Activated gamma-delta T cell (primary cell): ENCODE results near the gene ADGRB3.
"Not testable (repeated sequence)": the region's sequence is repeated elsewhere in the genome, so short reads cannot be mapped to it uniquely, and the experiment has no call there.

ENCODE experiments used
- DNase-seq: peaks from one replicate; lab custom pipeline; 2025; lab: John Stamatoyannopoulos, UW

Gene ADGRB3

DNA sequence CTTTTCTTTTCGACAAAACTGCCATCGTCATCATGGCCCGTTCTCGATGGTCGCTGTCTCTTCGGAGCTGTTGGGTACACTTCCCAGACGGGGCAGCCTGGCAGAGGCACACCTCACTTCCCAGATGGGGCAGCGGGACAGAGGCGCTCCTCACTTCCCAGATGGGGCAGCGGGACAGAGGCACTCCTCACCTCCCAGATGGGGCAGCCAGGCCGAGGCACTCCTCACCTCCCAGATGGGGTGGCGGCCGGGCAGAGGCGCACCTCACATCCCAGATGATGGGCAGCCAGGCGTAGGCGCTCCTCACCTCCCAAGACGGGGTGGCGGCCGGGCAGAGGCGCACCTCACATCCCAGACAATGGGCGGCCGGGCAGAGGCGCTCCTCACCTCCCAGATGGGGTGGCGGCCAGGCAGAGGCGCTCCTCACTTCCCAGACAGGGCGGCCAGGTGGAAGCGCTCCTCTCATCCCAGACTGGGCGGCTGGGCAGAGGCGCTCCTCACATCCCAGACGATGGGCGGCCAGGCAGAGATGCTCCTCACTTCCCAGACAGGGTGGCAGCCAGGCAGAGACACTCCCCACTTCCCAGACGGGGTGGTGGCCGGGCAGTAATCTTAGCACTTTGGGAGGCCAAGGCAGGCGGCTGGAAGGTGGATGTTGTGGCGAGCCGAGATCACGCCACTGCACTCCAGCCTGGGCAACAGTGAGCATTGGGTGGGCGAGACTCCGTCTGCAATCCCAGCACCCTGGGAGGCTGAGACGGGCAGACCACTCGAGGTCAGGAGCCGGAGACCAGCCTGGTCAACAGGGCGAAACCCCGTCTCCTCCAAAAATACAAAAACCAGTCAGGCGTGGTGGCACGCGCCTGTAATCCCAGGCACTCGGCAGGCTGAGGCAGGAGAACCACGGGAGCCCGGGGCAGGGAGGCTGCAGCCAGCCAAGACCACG, 486.7 kb downstream of the ADGRB3 start:
- not testable (repeated sequence) for DNase-seq

DNA sequence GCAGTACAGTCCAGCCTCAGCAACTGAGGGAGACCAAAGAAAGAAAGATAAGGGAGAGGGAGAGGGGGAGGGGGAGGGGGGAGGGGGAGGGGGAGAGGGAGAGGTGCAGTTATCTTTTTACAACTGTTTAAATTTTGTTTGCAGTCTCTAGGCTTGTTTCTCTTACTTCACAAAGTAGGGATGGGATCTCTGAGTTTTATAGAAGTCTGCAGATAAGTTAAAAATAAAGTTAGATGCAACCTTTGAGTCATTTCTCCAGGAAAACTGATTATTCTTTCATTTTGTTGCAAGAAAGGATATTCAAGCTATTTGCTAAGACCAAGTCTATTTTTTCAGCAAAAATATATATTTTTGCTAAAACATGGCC, 487.3 kb downstream of the ADGRB3 start:
- DNase-seq, result no peak

DNA sequence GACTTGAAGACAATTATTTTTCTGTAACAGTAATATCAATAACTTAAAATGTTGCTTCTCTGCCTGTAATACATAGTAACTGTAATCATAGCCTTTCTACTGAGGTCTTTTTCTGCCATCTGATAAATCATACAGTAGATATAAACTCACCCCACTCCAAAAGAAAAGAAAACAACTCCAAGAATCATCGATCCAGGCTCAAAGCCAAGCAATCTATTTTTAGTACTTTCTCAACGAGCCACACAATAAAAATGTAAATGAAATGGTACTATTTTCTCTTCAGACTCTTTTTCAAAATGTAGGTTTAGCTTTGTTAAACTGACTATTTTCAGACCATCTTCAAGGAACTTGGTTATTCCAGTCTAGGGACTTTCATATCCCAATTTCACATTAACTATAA, 493.3 kb downstream of the ADGRB3 start:
- DNase-seq, result no peak

DNA sequence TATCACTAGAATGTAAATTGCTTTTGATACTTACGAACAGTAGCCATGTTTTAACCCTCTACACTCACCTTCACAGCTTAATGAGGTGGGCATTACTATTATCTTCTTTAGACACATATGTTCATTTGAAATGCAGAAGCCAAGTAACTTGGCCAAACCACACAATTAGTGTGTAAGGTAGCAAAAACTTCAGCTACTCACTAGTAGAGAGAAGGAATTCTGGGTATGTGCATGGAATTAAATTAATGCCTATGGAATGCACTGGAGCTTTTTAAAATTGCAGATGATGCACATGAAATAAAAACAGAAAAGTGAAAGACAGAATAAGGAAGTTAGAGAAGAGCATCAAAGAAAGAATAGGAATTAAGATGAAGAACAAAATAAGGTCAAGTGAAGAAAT, 494.0 kb downstream of the ADGRB3 start:
- DNase-seq, result no peak

DNA sequence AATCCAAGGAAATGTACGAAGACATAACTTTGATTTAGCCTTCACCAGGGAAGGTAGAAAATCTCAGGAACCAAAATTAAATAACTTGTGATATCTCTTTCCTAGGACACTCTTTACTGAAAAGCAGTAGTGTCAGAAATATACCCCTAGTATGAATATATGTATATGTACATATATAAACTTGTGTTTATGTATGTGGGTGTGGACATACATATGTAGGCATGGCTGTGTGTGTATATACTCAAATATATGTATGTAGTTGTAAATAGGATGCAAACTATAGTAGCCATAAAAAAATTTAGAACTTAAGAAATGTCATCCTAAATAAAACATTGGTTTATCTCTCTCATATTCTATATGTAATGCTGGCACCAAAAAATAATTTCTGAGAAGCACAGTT, 500.8 kb downstream of the ADGRB3 start:
- DNase-seq, result no peak

DNA sequence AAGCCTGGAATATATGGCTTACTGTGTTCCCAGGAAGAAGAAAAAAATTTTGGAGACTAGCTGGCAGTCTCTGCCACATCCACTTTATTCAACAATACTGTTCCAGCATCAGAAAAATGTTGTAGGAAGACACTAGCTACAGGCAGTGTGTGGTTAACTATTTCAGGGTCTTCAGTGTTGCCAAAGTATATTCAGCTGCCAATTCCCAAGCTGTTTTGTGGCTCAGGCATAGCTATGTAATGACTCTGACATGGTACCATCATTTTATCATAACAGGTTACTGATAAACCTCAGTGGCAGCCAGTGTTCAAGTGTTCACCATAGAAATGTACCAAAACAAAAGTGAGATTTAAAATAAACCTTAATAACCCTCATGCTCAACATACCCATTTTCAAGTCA, 503.1 kb downstream of the ADGRB3 start:
- no peak for DNase-seq

DNA sequence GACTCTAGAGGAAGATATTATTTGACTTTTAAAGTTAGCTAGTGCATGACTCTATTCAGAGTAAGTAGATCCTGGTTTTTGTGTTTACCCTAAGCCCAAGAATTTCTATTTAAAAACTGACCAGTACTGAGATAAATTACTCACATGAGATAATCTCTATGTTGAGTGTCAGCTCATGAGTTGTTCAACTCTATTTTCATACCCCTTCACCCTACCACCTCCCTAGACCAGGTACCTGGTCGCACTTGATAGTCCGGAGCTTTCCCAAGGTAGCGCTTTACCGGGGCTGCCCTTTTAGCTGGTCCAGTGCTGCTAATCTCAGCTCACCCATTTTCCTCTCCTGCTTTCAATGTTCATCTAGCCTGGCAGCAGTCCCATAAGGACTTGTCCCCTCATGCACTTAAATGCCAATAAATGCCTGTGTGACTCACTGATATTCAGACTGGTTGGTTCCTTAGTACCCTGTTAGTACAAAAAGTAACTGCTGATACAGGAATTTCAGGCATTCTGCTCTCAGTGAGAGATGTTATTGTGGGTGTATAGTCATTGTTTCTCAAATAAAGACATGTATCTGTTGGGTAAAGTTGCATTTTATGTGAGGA, 503.9 kb downstream of the ADGRB3 start:
- no peak for DNase-seq

DNA sequence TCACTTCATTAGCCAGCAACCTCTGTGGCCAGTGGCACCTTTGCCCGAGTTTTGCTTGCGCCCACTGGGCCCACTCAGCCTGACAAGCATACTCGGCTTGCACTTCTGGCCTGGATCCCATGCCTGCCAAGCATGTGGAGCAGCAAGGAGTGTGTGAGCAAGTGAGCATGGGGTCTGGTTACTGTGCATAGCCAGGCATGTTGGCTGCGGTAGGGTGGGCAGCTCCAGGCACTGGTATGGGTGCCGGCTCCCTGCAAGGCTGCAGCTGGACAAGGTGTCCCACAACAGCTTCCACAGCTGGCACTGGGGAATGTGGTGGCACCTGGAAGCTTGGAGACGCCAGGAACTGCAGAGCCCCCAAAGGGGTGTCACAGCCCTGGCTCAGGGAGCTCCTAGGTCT, 510.0 kb downstream of the ADGRB3 start:
- DNase-seq, result no peak

DNA sequence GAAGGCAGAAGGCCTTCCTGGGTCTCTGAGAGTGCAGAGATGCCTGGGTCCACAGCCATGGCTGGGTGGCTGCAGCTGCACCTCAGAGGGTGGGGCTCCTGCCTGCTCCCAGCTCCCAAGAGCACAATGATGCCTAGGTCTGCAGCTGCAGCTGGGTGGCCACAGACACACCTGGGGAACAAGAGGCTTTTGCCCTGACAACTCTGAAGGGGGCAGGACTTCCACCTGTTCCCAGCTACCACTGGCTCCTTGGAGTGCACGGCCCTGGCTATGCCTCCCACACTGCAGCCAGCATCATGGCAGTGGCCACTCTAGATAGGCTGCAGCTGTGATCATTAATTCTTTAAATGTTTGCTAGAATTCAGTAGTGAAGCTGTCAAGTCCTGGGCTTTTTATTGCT, 511.3 kb downstream of the ADGRB3 start:
- no peak for DNase-seq

DNA sequence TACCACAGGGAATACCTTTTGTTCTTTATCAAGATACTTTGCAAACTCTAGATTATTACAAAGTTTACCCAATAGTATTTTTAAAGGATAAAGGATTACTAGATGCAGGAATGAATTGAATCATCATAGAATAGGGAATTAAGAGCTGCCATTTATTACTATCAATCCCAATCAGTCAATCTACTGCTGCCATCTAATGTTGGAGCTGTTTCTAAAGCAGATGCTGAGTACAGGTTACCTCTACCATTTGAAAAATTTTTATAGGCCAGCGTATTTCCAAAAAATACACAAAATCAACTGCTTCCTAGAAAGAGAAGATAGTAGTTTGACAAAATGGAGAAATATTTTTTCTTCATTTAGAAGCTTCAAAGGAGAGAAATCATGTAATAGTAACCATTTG, 520.4 kb downstream of the ADGRB3 start:
- DNase-seq, result no peak

DNA sequence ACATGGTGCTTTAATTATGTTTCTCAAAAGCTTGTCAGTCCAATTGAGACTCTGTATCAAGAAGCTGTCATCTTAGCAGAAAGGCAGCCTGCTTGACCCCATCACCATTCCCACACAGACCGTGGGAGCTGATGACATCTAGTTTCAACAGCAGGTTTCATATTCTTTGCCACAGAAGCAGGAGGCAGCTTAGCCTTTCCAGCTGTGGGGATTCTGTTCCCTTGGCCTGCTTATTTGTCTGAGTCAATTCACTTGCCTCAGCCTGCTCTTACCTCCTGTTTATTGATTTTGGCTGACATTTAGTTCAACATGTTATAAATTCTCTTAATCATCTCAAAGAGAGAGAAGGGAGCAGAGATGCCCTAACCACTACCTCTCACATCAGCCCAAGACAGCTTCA, 527.7 kb downstream of the ADGRB3 start:
- DNase-seq, result no peak

DNA sequence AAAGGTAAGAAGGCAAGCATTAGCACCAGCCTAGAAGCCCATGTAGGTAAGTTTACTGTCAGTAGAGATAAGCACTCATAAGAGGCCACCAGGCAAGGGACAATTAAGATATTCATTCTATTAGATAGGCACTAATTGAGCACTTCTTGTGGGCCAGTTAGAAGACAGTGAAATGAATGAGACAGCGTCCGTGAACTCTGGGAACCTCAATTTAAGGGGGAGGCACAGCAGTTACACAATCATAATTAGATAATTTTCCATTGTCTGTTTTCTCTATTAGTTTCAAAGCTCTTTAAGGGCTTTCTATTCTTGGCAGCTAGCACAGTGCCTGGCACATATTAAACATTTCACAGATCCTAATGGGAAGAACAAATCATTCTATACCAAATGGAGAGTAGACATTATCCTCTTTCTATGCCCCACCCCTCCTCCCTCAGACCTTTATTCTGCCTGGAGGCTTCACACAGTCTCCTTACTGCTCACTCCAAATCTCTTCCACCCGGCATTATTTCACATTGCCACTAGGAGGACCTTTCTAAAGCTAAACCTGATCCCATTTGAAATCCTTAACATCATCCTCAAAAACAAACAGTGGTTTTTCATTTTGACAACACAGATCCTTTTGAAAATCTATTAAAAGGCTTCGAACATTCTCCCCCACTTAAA, 529.6 kb downstream of the ADGRB3 start:
- no peak for DNase-seq

DNA sequence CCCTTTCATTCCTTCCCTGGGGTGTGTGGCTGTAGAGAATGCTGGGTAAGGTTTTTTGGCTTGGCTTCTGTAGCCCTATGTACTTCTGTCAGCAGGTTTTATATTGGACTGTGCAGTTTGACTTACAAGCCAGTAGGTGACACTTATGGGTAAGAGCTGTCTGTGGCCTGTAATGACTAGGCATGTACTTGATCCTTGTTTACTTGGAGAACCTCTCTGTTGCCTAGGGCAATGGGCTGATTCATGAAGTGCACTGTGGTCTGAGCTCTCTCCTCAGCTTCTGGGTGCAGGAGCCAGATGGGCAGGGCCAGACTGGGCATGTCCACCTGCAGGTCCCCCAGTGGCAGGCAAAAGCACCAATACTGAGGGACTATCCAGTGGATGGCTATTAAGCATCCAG, 544.6 kb downstream of the ADGRB3 start:
- no peak for DNase-seq

DNA sequence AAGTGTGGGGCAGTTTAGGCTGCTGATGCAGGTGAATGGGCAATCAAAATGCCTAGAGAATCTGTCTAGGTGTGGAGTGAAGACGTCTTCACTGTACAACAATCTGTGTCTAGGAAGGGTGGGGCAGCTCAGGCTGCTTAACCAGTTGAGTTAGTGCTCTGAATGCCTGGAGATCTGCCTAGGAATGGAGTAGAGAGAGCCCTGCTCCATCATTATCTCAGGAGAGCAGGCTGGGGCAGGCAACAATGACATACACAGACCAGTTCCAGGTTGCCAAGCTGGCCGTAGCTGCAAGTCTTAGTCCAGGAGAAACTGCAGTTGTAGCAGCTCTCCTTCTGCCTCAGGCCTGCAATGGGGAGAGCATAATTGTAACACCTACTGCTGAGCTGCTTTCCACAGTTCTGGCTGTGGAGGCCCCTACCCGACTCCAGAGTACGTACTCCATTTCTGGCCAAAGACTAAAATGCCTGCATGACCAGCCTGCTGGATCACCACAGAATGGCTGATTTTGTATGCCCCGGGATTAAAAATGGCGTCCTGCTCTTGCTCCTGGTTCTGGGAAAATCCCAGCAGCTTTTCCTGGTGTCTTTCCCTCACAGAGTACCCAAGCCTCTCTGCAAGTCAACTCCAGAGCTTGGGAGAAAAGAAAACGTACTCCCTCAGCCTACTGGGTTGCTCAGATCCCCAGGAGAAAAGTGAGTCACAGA, 545.4 kb downstream of the ADGRB3 start:
- DNase-seq, result no peak

DNA sequence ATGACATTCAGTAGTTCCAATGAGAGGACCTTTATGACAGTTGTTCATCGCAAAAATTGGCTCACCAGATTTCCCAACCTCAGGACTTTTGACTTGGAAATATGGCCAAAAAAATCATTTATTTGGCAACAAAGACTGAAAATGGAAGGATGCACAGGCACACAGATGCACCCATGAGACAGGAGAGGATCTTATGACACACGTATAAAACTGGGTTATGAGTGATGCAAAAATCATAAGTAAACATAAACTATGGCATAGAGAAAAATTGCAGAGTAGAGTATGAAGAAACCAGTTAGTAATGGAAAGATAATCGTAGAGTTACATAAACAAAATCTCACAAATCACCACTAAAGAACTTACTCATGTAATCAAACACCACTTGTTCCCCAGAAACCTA, 546.9 kb downstream of the ADGRB3 start:
- no peak for DNase-seq

DNA sequence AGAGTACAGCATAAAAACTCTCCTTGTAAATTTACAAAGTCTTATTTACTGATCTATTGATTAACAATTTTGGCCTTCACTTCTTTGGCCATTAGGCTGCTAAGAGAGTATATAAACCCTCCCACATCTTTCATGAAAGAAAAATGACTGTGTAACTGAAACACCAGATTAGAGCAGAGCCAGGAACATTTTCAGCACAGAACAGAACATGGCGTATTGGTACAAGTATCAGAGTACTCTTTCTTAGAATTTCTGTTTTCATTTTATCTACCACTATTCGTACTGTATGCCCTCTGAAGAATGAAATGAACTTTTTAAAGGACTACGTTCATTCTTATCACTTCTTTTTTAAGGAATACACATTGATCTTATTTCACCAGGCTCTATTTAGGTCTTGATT, 550.2 kb downstream of the ADGRB3 start:
- no peak for DNase-seq

DNA sequence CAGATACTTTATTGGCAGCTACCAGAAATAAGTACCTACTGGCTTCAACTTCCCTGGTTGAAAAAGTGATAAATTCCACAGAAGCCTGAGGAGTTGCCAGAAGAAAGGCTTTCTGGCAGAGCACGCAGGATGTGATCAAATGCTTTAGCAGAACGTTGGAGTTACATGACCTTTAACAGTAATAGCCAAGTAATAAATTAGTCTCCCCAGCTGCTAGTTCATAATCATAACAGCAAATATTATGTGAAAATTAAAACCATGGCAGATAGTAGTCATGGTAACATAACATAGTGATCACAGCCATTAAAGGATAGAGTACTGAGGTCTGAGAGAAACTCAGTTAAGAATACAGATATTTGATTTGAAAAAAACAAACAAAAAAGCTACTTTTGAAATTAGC, 567.7 kb downstream of the ADGRB3 start:
- DNase-seq, result no peak

DNA sequence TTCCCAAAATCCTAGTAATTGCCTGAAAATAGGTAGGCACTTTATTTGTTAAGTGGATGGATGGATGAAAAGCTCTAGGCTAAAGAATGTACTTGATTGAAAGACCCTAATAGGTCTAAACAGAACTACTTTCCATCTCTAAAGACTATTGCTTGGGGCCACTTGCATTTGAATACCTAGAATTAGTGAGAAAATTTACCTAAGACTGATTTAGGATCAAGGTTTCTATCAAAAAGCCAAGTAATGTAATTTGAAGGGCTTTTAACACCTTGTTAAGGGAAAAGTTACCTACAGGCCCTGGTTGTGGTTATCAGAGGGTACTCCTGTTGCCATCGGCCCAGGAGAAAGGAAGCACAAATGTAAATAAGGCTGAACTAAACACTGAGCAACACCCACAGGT, 581.0 kb downstream of the ADGRB3 start:
- DNase-seq, result no peak

DNA sequence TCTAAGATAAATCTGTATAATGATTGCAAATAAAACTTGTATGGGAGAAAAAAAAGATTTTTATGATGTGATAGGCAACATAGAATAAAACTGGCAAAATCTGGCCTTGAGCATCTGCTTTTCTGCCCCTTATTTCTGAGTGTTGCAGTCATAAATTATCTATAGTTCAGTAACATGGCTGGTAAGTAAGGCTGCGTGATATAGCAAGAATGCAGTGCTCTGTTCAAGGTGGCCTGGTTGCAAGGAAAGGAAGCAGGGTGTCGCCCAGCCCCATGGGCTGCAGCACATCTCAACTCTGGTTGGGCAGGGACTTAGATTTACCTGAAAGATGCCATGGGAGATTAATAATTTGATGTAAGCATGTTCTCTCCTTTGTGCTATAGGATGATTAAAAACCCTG, 582.3 kb downstream of the ADGRB3 start:
- no peak for DNase-seq

DNA sequence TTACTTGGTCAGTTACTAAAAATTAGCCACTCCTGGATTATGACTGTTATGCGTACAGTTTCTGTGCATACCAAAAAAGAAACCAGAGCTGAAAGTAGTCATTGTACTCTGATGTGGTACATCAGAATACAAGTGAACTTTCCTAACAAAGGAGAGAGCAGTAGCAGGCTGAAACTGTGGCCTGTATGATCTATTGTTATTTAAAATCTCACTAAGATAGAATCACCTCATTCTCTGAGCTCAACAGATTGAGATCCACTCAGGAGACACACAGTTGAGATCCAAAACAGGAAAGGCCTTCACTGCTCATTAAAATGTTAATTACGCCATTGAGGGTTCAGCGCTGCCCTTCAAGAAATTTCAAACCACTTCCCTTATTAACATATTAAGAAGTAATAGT, 585.3 kb downstream of the ADGRB3 start:
- DNase-seq, result no peak

DNA sequence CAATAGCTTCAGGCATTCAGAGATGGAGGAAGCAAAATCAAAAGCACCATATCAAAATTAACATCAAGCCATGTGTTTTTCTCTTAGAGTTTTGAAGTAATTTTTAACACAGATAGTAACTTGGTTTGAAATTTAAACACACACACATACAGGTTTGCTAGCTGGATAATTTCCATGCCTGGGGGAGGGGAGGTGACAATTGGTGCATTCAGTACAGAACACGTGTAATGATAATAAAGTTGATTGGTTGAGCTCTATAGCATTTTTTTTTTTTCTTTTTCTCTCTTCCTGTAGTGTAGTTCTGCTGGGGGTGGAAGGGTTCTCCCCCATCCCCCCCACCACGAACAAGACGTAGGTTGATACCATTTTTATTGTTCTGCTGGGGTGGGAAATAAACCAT, 596.9 kb downstream of the ADGRB3 start:
- no peak for DNase-seq

DNA sequence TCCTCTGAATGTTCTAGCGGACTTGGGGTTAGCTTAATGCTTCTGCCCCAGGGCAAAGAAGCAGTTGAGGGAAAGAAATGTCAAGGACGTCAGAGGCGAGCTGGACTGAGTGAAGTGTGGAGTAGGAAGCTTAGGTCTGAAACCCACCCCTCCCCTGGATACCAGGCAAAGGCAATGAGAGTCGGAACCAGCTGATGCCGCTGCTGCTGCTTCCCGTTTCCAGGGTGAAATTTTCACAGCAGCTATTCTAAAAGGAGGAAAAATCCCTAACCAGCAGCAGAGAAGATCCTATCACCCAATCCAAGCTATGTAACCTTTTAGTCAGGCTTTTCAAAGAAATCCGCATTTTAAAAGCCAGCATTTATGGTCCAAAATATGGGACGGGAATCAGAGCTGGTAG, 597.4 kb downstream of the ADGRB3 start:
- no peak for DNase-seq
